ENCODE measurements around the gene ENKUR.

- no peak for TF ChIP-seq EZH2 (IDR thresholded peaks at IDR 0.05; ENCODE audit: insufficient read depth, poor library complexity, severe bottlenecking)
- TF ChIP-seq EZH2phosphoT487 (IDR thresholded peaks at IDR 0.05; ENCODE audit: insufficient read depth, low read depth) = no peak
Observed at GRCh38 chr10:24938525-24938924, 77.4 kb downstream of the ENKUR start.
